Thyroid gland (tissue), 4 donors: ENCODE results near the gene HS6ST2. TPM values are rescaled to one million over a fixed set of nuclear protein-coding genes. Genes with fewer than 3 reads are reported as not detected.

Experiments used
- DNase-seq, 2 donors: peaks; one replicate each; pipeline ENCODE4 v3.0.0-alpha.2; 2019
- H3K27ac ChIP-seq, 3 donors: fragments of 200-600 bp; sonication (generic); 1 replicate in 2 of 3; 2 replicates in 1 of 3; pipeline ENCODE4 v1.5.1; 2016 to 2019; ENCODE audit warnings: mild to moderate bottlenecking in 1 of 3, moderate library complexity in 1 of 3
- H3K27me3 ChIP-seq: fragments of 200-600 bp; sonication (generic); one replicate; pipeline ENCODE4 v1.5.1; 2019
- H3K36me3 ChIP-seq, 2 donors: fragments of 200-600 bp; sonication (generic); one replicate each; pipeline ENCODE4 v1.5.1; 2016 to 2019
- H3K4me1 ChIP-seq, 2 donors: fragments of 200-600 bp; sonication (generic); one replicate each; pipeline ENCODE4 v1.5.1; 2017 to 2019
- H3K4me3 ChIP-seq, 3 donors: fragments of 200-600 bp; sonication (generic); replicated peaks in 1 of 3; 1 replicate in 2 of 3; 2 replicates in 1 of 3; pipeline ENCODE4 v1.5.1; 2016; ENCODE audit warnings: mild to moderate bottlenecking in 1 of 3
- H3K9me3 ChIP-seq: fragments of 200-600 bp; sonication (generic); one replicate; pipeline ENCODE4 v1.5.1; 2017
- POLR2A ChIP-seq, 2 donors: fragments of 450-650 bp; IDR thresholded peaks; one replicate each; pipeline ENCODE4 v1.6.1; 2017; ENCODE audit warnings: antibody characterized with exemption in 2 of 2, mild to moderate bottlenecking in 2 of 2, moderate library complexity in 1 of 2
- WGBS, 2 donors: methylation state at CpG; one replicate each; pipeline ENCODE4 v1.1.5; 2017; 5-methylcytosine and 5-hydroxymethylcytosine counted together
- intact Hi-C: fragments of 100-400 bp; cut with DNase I; formaldehyde crosslinking; loops from one replicate; pipeline ENCODE4 v1.15.1; 2023
- total RNA-seq, 4 donors: library from RNA; depleted of rRNA; stranded (reverse); fragments of >200 nt; gene quantifications; one replicate each; pipeline ENCODE4 v1.2.3, GENCODE V29; 2016
- TF ChIP-seq, protein P1 (sequence below), 6 experiments: fragments of 200-600 bp in 3 of 6; fragments of 450-650 bp in 3 of 6; sonication (generic) in 3 of 6; IDR thresholded peaks; one replicate each; pipeline ENCODE4 v1.5.1; 2016 to 2019; ENCODE audit warnings: antibody characterized with exemption in 6 of 6, mild to moderate bottlenecking in 2 of 6, inconsistent platforms in 1 of 6, moderate library complexity in 1 of 6

Gene HS6ST2
- total RNA-seq, 4 donors from 2014 or later, result 0.11 to 0.78 (median 0.38) TPM; not detected in 1

DNA sequence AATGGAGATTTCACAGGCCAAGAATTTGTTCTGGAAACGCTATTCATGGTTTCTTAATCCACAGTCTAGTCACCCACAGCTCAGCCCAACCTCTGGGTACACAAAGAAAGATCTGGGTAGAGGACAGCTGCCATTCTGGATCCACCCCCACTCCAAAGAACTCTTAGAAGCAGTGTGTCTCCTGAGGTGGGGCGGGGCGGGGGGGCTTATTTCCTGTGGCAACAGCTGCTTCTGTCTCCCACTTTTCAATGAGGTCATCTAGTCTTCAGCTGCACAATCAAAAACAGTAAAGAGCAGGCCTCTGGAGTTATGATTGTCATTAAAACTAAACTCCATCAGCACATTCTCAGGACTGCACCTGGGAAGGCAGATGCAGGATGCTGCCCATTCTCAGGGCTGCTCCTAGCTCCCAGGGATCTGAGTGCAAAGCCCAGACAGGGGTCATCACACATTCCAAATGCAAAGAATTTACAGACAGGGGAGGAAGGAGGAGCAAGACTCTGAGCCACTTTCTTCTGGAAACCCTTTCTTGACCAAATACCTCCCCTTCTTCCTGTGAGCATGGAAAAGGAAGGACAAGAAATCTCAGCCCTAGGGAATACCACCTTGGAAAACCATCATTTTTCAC, 207.3 kb downstream of the HS6ST2 start:
- intact Hi-C loops, result no loop called here
- TF ChIP-seq, protein P1, sequence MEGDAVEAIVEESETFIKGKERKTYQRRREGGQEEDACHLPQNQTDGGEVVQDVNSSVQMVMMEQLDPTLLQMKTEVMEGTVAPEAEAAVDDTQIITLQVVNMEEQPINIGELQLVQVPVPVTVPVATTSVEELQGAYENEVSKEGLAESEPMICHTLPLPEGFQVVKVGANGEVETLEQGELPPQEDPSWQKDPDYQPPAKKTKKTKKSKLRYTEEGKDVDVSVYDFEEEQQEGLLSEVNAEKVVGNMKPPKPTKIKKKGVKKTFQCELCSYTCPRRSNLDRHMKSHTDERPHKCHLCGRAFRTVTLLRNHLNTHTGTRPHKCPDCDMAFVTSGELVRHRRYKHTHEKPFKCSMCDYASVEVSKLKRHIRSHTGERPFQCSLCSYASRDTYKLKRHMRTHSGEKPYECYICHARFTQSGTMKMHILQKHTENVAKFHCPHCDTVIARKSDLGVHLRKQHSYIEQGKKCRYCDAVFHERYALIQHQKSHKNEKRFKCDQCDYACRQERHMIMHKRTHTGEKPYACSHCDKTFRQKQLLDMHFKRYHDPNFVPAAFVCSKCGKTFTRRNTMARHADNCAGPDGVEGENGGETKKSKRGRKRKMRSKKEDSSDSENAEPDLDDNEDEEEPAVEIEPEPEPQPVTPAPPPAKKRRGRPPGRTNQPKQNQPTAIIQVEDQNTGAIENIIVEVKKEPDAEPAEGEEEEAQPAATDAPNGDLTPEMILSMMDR (IDR thresholded peaks at IDR 0.05), result no peak
- no peak for TF ChIP-seq POLR2A (IDR thresholded peaks at IDR 0.05)
- no peaks in the 10 kb centered on the region for H3K36me3 ChIP-seq
- WGBS, 2 donors, result 44 to 70% methylated on average over 1 to 3 of the region's 3 CpGs
- no peaks in the 10 kb centered on the region for H3K9me3 ChIP-seq
- no peak for DNase-seq
- no peak overlapping the region for H3K27ac ChIP-seq
- H3K4me3 ChIP-seq, result no peak overlapping the region
- no peaks in the 10 kb centered on the region for H3K27me3 ChIP-seq
- H3K4me1 ChIP-seq, result no peaks in the 10 kb centered on the region

DNA sequence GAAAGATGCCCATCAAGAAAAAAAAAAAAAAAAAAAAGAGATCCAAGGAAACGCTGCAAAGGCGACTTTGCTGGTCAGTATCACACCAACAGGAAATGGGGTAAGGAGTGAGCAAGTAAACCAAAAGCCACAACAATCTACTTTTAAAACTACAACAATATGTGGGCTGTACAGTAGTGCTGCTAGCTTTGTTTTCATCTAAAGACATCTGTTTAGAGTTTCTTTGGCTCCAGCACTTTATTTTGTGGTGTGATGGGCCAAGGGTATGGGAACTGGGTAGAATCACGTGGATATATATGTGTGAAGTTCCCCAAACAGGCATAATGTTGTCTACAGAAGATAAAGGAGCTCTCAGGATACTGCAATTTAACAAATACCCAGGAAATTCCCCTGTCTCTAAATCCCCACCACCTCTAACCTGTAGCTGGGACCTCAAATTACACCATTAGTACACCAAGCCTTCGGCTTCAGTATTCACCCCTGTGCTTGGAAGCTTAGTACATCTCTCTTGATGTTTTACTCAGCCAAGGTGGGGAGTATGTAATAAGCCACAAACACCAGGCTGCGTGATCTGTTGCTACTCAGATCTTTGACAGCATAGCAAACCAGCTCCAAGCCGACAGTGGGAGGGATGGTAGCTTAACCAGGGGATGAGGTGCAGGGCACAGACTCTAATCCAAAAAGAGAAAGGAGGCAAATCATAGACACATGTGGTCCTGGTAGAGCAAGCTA, 207.9 kb downstream of the HS6ST2 start:
- TF ChIP-seq POLR2A (IDR thresholded peaks at IDR 0.05), result no peak
- 84 to 90% methylated on average over 6 of the region's 6 CpGs for WGBS, 2 donors
- no peak overlapping the region for H3K27ac ChIP-seq
- H3K27me3 ChIP-seq, result no peaks in the 10 kb centered on the region
- H3K4me1 ChIP-seq, result no peaks in the 10 kb centered on the region
- no peaks in the 10 kb centered on the region for H3K9me3 ChIP-seq
- intact Hi-C loops, result no loop called here
- H3K36me3 ChIP-seq, result no peaks in the 10 kb centered on the region
- no peak overlapping the region for H3K4me3 ChIP-seq
- DNase-seq, result no peak

DNA sequence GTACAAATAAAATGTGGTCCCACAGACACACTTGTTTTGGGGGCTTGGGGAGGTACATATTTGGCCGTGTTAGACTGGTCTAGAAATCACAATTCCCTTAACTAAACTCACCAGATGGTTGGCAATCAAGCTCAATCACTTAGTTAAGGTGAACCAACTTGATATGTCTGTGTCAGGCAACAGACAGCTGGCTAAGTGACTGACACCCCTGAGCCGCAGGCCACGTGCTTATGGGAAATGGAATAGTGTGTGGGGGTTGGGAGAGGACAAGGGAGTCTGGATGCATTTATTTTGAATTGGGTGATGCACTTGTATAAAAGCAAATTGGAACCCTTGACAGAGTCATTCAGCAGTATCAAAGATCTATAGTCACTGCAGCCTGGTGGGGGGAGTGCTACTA, 209.0 kb downstream of the HS6ST2 start:
- Histone ChIP-seq H3K9me3 (no peaks in the 10 kb centered on the region), H3K4me3 (no peak overlapping the region), H3K27me3 (no peaks in the 10 kb centered on the region), H3K27ac (no peak overlapping the region), H3K36me3 (no peaks in the 10 kb centered on the region), H3K4me1 (no peaks in the 10 kb centered on the region)
- WGBS, 2 donors, result 58 to 69% methylated on average over 3 of the region's 3 CpGs
- TF ChIP-seq POLR2A (IDR thresholded peaks at IDR 0.05), result no peak
- TF ChIP-seq, protein P1 (IDR thresholded peaks at IDR 0.05), result no peak
- DNase-seq, result no peak
- intact Hi-C loops, result no loop called here

DNA sequence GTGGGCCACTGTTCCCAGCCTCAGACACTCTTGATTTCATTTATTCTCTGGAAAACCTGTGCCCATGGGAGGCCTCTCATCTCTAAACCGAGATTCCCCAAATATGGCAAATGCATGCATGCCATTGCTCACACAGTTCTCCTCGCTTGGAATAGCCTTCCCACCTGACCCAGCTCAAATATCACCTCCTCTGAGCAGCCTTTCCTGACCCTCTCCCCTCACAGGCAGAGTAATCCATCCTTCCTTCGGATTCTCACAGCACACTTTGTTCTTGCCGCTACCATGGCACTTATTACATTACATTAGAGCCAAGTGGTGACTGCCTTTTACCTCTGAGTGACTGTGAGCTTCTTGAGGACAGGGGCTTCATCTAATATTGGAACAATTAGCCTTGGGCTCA, 209.5 kb downstream of the HS6ST2 start:
- intact Hi-C loops, result no loop called here
- TF ChIP-seq, protein P1 (IDR thresholded peaks at IDR 0.05), result no peak
- TF ChIP-seq POLR2A (IDR thresholded peaks at IDR 0.05), result no peak
- Histone ChIP-seq H3K36me3 (no peaks in the 10 kb centered on the region), H3K4me3 (no peak overlapping the region), H3K9me3 (no peaks in the 10 kb centered on the region), H3K27ac (no peak overlapping the region), H3K4me1 (no peaks in the 10 kb centered on the region), H3K27me3 (no peaks in the 10 kb centered on the region)
- 79 to 97% methylated on average over 4 of the region's 4 CpGs for WGBS, 2 donors
- no peak for DNase-seq

DNA sequence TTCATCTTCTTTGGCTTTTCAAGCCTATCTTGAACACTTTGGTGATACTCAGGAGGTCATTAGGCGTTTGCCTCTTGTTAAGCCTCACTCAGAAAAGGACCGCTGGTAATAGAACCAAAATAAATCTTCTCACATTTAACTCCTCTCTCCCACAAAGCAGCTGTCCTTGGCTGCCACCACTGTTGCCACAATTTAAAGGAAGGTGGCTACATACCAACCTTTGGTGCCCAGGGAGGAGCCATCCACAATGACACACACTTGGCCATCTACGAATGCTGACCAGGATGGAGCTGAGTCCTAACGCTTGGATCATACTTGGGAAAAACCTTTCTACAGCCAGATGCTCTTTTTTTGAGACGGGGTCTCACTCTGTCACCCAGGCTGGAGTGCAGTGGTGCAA, 210.2 kb downstream of the HS6ST2 start:
- Histone ChIP-seq H3K27ac (no peak overlapping the region), H3K4me3 (no peak overlapping the region), H3K27me3 (no peaks in the 10 kb centered on the region), H3K36me3 (no peaks in the 10 kb centered on the region), H3K9me3 (no peaks in the 10 kb centered on the region), H3K4me1 (no peaks in the 10 kb centered on the region)
- DNase-seq, result no peak
- no peak for TF ChIP-seq POLR2A (IDR thresholded peaks at IDR 0.05)
- TF ChIP-seq, protein P1 (IDR thresholded peaks at IDR 0.05), result no peak
- WGBS, 2 donors, result 84 to 93% methylated on average over 5 of the region's 5 CpGs
- intact Hi-C loops, result no loop called here
